Measurements from ENCODE around the gene KRTAP5-7. TPM values are rescaled to one million over a fixed set of nuclear protein-coding genes. Genes with fewer than 3 reads are reported as not detected.
"Not testable (repeated sequence)": the region's sequence is repeated elsewhere in the genome, so short reads cannot be mapped to it uniquely, and the experiment has no call there.

KRTAP5-7 gene
- total RNA-seq, result 0.10 TPM

- not testable (repeated sequence) for H3K4me3 ChIP-seq (ENCODE audit: low read length); H3K27me3 ChIP-seq (ENCODE audit: insufficient read depth, low read length); H3K9me3 ChIP-seq (ENCODE audit: low read depth, low read length); H3K4me1 ChIP-seq (ENCODE audit: insufficient read depth, low read length)
These were observed at the start of gene KRTAP5-7 for GRCh38 chr11:71526796-71527575. Gene KRTAP5-7, plus strand, starts transcription at chr11:71527267. Its CDS starts 34 bp downstream, at chr11:71527301.

- Histone ChIP-seq H3K4me1 (ENCODE audit: insufficient read depth, low read length) (no peaks in the 10 kb centered on the region), H3K4me3 (ENCODE audit: low read length) (no peak overlapping the region), H3K27me3 (ENCODE audit: insufficient read depth, low read length) (no peaks in the 10 kb centered on the region), H3K9me3 (ENCODE audit: low read depth, low read length) (no peaks in the 10 kb centered on the region)
These were observed 49.2 kb upstream of the KRTAP5-7 start for GRCh38 chr11:71477641-71478527.

GRCh38 chr11:71478528-71478840, 48.6 kb upstream of the KRTAP5-7 start:
- Histone ChIP-seq H3K4me3 (ENCODE audit: low read length) (no peak overlapping the region), H3K4me1 (ENCODE audit: insufficient read depth, low read length) (no peaks in the 10 kb centered on the region), H3K9me3 (ENCODE audit: low read depth, low read length) (no peaks in the 10 kb centered on the region), H3K27me3 (ENCODE audit: insufficient read depth, low read length) (no peaks in the 10 kb centered on the region)

- H3K4me1 ChIP-seq (ENCODE audit: insufficient read depth, low read length), result no peaks in the 10 kb centered on the region
- H3K27me3 ChIP-seq (ENCODE audit: insufficient read depth, low read length), result no peaks in the 10 kb centered on the region
- no peaks in the 10 kb centered on the region for H3K9me3 ChIP-seq (ENCODE audit: low read depth, low read length)
- no peak overlapping the region for H3K4me3 ChIP-seq (ENCODE audit: low read length)
These were observed 45.7 kb upstream of the KRTAP5-7 start for GRCh38 chr11:71481101-71481960.

- Histone ChIP-seq H3K27me3 (ENCODE audit: insufficient read depth, low read length) (no peaks in the 10 kb centered on the region), H3K4me1 (ENCODE audit: insufficient read depth, low read length) (no peaks in the 10 kb centered on the region), H3K9me3 (ENCODE audit: low read depth, low read length) (no peaks in the 10 kb centered on the region), H3K4me3 (ENCODE audit: low read length) (no peak overlapping the region)
These were observed 44.9 kb upstream of the KRTAP5-7 start for GRCh38 chr11:71482216-71482615.

- Histone ChIP-seq H3K9me3 (ENCODE audit: low read depth, low read length) (no peaks in the 10 kb centered on the region), H3K27me3 (ENCODE audit: insufficient read depth, low read length) (no peaks in the 10 kb centered on the region), H3K4me1 (ENCODE audit: insufficient read depth, low read length) (no peaks in the 10 kb centered on the region), H3K4me3 (ENCODE audit: low read length) (no peak overlapping the region)
These were observed 44.2 kb upstream of the KRTAP5-7 start for GRCh38 chr11:71482746-71483364.

- Histone ChIP-seq H3K9me3 (ENCODE audit: low read depth, low read length) (no peaks in the 10 kb centered on the region), H3K27me3 (ENCODE audit: insufficient read depth, low read length) (no peaks in the 10 kb centered on the region), H3K4me3 (ENCODE audit: low read length) (no peak overlapping the region), H3K4me1 (ENCODE audit: insufficient read depth, low read length) (no peaks in the 10 kb centered on the region)
These were observed 43.4 kb upstream of the KRTAP5-7 start for GRCh38 chr11:71483692-71484091.

GRCh38 chr11:71484248-71485062, 42.6 kb upstream of the KRTAP5-7 start:
- Histone ChIP-seq H3K4me3 (ENCODE audit: low read length) (no peak overlapping the region), H3K27me3 (ENCODE audit: insufficient read depth, low read length) (no peaks in the 10 kb centered on the region), H3K4me1 (ENCODE audit: insufficient read depth, low read length) (no peaks in the 10 kb centered on the region), H3K9me3 (ENCODE audit: low read depth, low read length) (no peaks in the 10 kb centered on the region)

GRCh38 chr11:71485063-71485399, 42.0 kb upstream of the KRTAP5-7 start:
- no peaks in the 10 kb centered on the region for H3K4me1 ChIP-seq (ENCODE audit: insufficient read depth, low read length)
- no peaks in the 10 kb centered on the region for H3K9me3 ChIP-seq (ENCODE audit: low read depth, low read length)
- no peaks in the 10 kb centered on the region for H3K27me3 ChIP-seq (ENCODE audit: insufficient read depth, low read length)
- H3K4me3 ChIP-seq (ENCODE audit: low read length), result no peak overlapping the region

GRCh38 chr11:71485466-71485865, 41.6 kb upstream of the KRTAP5-7 start:
- H3K4me3 ChIP-seq (ENCODE audit: low read length), result no peak overlapping the region
- H3K4me1 ChIP-seq (ENCODE audit: insufficient read depth, low read length), result no peaks in the 10 kb centered on the region
- no peaks in the 10 kb centered on the region for H3K27me3 ChIP-seq (ENCODE audit: insufficient read depth, low read length)
- H3K9me3 ChIP-seq (ENCODE audit: low read depth, low read length), result no peaks in the 10 kb centered on the region

- no peaks in the 10 kb centered on the region for H3K27me3 ChIP-seq (ENCODE audit: insufficient read depth, low read length)
- H3K4me3 ChIP-seq (ENCODE audit: low read length), result no peak overlapping the region
- no peaks in the 10 kb centered on the region for H3K4me1 ChIP-seq (ENCODE audit: insufficient read depth, low read length)
- no peaks in the 10 kb centered on the region for H3K9me3 ChIP-seq (ENCODE audit: low read depth, low read length)
These were observed 40.7 kb upstream of the KRTAP5-7 start for GRCh38 chr11:71486320-71486719.

- Histone ChIP-seq H3K27me3 (ENCODE audit: insufficient read depth, low read length) (no peaks in the 10 kb centered on the region), H3K9me3 (ENCODE audit: low read depth, low read length) (no peaks in the 10 kb centered on the region), H3K4me3 (ENCODE audit: low read length) (no peak overlapping the region), H3K4me1 (ENCODE audit: insufficient read depth, low read length) (no peaks in the 10 kb centered on the region)
These were observed 38.3 kb upstream of the KRTAP5-7 start for GRCh38 chr11:71488681-71489270.

- Histone ChIP-seq H3K4me3 (ENCODE audit: low read length) (no peak overlapping the region), H3K4me1 (ENCODE audit: insufficient read depth, low read length) (no peaks in the 10 kb centered on the region), H3K9me3 (ENCODE audit: low read depth, low read length) (no peaks in the 10 kb centered on the region), H3K27me3 (ENCODE audit: insufficient read depth, low read length) (no peaks in the 10 kb centered on the region)
These were observed 37.6 kb upstream of the KRTAP5-7 start for GRCh38 chr11:71489311-71490043.
